Thyroid gland (tissue), 4 donors: Measurements from ENCODE around the gene SLC9A8.

Source experiments
- CTCF ChIP-seq, 6 experiments: fragments of 200-600 bp in 3 of 6; fragments of 450-650 bp in 3 of 6; sonication (generic) in 3 of 6; IDR thresholded peaks; one replicate each; pipeline ENCODE4 v1.5.1; 2016 to 2019; ENCODE audit warnings: antibody characterized with exemption in 6 of 6, mild to moderate bottlenecking in 2 of 6, inconsistent platforms in 1 of 6, moderate library complexity in 1 of 6
- POLR2A ChIP-seq, 2 donors: fragments of 450-650 bp; IDR thresholded peaks; one replicate each; pipeline ENCODE4 v1.6.1; 2017; ENCODE audit warnings: antibody characterized with exemption in 2 of 2, mild to moderate bottlenecking in 2 of 2, moderate library complexity in 1 of 2

DNA sequence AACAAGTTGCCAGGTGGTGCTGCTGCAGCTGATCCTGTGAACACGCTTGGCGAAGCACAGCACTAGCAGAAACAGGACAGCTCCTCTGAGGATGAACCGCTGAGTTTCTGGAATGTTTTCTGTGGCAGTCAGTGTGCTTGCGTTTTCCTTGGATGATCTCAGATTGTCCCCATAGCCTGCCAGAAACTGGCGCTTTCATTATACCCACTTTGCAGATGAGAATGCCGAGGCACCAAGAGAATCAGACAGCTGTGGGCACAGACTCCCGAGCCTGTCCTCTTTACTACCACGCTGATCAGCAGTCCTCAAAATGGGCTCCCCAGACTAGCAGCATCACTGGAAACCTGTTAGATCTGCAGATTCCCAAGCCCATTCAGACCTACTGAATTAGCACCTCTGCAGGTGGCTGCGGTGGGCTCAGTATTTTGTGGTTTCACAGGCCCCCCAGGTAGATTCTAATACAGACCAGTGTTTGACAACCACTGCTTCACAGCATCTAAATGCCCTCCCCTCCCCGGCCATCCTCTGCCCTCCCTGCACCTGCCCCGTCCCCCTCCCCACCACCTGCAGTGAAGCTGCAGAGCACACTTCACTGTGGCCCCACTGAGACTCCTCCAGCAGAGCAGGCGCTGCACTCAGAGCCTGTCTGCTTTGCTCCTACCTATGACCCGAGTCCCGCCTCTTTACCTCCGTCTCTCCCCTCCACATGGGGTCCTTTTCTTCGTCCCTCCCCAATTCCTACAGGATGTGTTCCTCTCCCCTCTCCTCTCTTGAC is 73.1 kb downstream of the SLC9A8 start:
- TF ChIP-seq POLR2A (IDR thresholded peaks at IDR 0.05) (no peak), CTCF (IDR thresholded peaks at IDR 0.05) (no peak)
